SKM-1 treated with dmso at 0.1 percent for 144 hours (cell line): Measurements from ENCODE around the gene RBM17.
A peak's percentile ranks its signal among the peaks of the same experiment; 100 is the strongest.
"Not testable (repeated sequence)": the region's sequence is repeated elsewhere in the genome, so short reads cannot be mapped to it uniquely, and the experiment has no call there.

Source experiments
- DNase-seq: peaks from one replicate; lab custom pipeline; 2025; ENCODE audit not compliant: unreplicated experiment; lab: John Stamatoyannopoulos, UW

The RBM17 gene

GRCh38 chr10:6134099-6134823 lies 45.4 kb downstream of the RBM17 start:
- no peak for DNase-seq

- DNase-seq: no peak
Observed at GRCh38 chr10:6135039-6135438, 46.2 kb downstream of the RBM17 start.

- DNase-seq: no peak
Observed at GRCh38 chr10:6135589-6136168, 46.8 kb downstream of the RBM17 start.

- DNase-seq: no peak
Observed at GRCh38 chr10:6136215-6137201, 47.7 kb downstream of the RBM17 start.

- DNase-seq: no peak
Observed at GRCh38 chr10:6138456-6138855, 49.6 kb downstream of the RBM17 start.

GRCh38 chr10:6139470-6139869 lies 50.6 kb downstream of the RBM17 start:
- no peak for DNase-seq

- no peak for DNase-seq
Observed at GRCh38 chr10:6140141-6140841, 51.5 kb downstream of the RBM17 start.

DNA sequence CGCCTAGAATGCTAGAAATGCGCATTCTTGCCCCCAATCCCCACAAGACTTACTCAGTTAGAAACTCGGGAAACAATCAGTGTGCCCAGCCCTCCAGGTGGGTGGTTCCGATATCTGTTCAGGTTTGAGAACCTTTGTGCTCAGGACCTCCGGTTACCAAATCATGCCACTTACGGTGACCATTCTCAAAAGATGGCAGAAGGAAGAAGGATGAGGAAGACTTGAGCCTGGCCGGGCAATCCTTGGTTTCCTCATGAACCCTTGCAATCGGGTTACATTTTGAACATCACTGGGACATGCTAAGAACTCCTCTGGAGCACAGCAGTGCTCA lies 52.1 kb downstream of the RBM17 start:
- DNase-seq: no peak

DNA sequence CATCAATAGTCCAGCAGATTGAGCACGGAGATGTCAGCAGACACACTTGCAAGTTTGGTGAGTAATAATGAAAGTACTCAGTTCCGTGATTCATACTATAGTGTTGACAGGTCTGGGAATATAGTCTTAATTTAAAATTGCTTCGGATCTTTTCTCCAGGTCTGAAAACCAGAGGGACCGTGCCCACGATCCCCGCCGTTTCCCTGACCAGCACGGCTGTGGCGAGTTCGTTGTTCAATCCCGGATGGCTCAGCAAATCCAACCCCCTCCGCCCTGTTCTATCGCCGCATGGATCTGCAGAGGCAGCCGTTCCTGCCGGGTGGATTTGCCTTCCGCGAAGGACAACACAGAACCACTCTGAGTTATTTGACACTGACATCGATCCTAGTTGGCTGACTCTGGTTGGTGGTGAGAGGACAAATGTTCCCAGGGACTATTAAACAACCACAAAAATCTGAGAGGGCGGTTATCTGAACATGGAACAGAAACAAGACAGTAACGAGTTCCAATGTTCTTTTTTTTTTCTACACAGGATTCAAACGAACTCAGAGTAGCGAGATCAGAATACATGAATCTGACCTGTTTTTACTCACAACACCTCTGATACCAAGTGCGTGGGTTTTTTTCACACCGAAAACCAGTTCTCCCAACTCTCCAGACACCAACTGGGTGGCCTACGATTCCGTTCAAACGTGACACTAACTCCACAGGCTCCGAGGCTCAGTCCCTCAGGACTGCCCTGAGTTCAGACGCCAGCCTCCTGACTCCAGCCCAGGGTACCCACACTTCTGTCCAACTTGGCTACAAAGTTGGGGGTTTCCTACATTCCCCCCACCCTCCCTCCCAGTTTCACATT lies 52.7 kb downstream of the RBM17 start:
- no peak for DNase-seq

- not testable (repeated sequence) for DNase-seq
Observed at GRCh38 chr10:6142186-6142585, 53.4 kb downstream of the RBM17 start.

GRCh38 chr10:6142644-6143043 lies 53.8 kb downstream of the RBM17 start:
- no peak for DNase-seq

- DNase-seq: no peak
Observed at GRCh38 chr10:6143181-6143580, 54.3 kb downstream of the RBM17 start.

DNA sequence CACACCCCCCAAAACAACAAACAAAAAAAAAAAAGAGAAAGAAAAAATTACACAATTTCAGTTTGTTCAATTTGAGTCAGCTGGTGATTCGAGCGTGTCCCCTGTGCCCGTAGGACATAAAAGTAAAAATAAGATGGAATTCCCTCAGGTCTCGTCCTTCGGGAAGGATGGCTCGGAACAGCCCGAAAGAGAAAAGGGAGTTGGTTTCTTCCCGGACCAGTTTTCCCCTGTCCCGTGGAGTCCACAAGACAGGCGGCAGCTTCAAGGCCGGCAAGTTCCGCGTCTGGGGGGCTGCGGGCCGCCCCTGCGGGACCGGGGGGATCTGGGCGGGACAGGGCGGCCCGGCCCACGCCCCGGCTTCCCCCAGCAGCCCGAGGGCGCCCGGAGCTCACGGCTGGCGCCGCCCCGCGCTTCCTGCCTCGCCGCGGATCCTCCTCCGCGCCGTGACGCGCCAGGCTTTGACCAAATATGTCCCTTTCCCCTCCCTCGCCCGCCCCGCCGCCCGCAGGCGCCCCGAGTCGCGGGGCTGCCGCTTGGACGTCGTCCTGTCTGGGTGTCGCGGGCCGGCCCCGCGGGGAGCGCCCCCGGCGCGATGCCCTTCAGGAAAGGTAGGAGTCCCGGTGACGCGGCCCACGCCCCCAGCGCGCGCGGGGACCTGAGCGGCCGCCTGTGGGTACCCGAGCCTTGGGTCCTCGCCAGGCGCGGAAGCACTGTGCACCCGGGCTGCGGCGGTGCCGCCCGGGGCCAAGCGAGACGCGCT lies 55.8 kb downstream of the RBM17 start:
- peak; percentile 49 for DNase-seq

DNA sequence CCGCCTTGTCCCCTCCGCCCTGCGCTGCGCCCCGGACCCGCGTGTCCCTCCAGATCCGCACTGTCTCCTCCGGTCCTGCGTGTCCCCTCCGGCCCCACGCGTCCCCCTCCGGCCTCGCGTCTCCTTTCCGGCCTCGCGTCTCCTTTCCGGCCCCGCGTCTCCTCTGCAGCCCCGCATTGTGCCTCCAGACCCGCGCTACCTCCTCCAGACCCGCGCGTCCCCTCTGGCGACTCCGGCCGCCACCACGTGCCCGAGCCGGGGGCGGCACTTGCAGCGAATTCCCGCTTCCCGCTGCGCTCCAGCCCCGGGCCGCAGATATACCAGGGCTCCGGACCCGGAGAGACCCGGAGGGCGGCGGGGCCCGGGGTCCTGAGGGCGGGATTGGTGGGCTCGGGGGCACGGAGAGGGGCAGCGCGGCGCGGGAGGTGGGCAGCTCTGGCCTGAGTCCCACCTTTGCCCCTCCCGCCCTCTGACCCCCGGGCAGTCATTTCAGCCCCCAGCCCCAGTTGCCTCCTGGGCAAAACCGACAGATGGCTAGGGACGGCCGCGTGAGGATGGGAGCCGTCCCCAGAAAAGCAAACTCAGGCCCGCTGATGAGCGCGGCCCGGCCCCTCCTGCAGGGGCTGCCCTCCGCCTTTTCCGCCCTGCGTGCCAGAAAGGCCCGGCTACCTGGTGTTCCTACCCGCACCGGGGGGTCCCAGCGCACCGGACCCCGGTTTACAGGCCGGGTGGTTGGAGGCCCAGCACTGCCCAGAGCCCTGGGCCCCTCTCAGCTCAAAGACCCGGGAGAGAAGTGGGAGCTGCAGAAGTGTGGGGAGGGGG lies 56.5 kb downstream of the RBM17 start:
- DNase-seq: no peak

DNA sequence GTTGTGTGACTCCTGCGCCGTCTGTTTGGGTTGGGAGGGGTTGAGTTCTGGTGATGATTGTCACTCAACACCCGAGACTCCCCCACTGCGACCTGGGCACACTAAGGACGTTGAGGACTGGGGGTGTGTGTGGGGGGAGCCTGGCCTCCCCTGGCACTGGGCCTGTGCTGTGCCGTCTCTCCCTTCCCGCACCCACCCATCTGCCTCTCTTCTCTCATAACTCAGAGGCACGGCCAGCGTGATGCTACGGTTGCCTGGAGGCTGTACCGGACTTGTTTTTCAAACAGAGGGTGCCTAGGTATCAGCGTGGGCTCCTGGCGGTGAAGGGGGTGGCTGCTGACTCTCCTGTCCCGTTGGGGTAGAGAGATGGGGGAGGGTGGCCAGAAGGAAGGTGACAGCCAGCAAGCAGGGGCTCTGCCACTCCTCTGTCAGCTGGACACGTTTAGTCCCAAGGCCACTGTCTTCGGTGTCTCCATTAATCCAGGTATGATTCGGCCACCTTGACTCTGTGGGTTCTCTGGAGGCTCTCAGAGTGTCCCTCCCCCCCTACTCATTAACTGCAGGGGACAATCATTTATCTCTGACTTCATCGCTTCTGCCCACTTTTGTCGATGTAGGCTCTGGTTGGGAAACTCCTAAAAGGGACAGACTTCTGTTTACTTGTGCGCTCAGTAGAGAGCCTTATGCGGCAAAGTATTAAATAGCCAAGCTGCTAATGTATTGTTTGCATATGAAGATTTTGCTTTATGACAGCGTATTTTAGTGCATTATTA lies 57.4 kb downstream of the RBM17 start:
- DNase-seq: no peak

DNA sequence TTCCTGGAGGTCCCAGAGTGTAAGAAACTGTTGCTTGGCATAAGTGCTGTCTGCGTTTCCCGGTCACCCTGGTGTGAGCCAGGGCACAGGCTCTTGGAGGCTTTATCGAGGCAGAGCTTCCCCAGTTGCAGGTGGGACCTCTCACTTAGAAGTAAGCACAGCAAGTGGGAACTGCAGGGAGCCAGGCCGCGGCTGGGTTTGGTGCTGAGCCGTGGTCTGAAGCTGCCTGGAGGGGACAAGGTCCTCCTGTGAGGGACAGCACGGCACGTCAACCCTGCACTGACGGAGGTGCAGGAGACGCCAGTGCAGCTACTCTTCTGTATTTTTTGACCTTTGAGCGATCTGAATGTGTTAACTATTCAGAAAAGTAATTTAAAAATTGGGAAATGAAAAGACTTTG lies 58.1 kb downstream of the RBM17 start:
- no peak for DNase-seq

GRCh38 chr10:6148251-6148701 lies 59.4 kb downstream of the RBM17 start:
- peak; percentile 68 for DNase-seq

GRCh38 chr10:6148908-6149307 lies 60.1 kb downstream of the RBM17 start:
- DNase-seq: no peak
